ENCODE measurements around the gene CRYBG1.
"Not testable (repeated sequence)": the region's sequence is repeated elsewhere in the genome, so short reads cannot be mapped to it uniquely, and the experiment has no call there.

The CRYBG1 gene

GRCh38 chr6:106510090-106510970 lies 149.8 kb downstream of the CRYBG1 start:
- peak; percentile 32 to 37 for DNase-seq

DNA sequence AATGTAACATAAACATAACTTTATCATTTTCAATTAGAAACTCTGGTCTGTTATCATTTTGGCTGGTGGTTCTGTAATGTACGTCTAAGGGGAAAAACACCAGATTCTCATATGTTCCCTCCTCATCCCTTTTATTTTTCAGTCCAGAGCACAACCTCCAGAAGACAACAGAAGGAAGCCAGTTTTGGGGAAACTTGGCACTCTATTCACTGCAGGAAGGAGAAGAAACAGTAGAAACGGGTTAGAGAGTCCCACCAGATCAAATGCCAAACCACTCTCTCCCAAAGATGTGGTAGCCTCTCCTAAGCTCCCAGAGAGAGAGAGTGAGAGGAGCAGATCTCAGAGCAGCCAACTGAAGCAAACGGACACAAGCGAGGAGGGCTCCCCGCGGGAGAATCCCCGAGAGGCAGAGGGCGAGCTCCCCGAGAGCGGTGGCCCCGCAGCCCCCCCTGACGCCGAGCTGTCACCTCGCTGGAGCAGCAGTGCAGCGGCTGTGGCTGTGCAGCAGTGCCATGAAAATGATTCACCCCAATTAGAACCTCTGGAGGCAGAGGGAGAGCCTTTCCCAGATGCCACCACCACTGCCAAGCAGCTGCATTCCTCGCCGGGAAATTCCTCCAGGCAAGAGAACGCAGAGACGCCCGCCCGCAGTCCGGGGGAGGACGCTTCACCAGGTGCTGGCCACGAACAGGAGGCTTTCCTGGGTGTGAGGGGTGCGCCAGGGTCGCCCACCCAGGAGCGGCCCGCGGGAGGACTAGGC lies 151.0 kb downstream of the CRYBG1 start:
- DNase-seq: no peak

GRCh38 chr6:106512048-106512967 lies 151.8 kb downstream of the CRYBG1 start:
- DNase-seq: peak; percentile 10 to 23

DNA sequence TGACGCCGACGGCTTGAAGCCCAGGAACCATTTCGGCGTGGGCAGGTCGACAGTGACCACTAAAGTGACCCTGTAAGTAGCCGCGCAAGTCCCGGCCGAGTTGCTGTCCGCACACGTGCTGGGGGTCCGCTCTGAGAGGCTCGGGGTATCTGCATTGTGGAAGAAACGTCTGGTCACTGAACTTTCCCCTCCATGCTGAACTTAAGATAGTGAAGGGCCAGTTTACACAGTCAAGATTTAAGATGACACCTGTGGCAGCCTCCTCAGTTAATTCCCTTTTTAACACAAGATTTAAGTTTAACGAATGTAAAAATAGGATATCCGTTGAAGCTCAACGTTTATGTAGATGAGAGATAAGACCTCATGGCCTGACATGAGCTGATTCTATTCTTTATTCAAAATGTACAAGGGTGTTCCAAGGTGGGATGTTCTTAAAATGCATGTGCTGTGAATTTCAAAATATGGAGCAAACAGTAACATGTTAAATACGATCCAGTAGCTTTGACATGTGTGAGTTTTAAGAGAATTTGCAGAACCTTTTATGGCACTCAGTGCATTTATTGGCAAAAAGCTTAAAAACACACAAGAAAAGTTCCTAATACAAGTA lies 152.6 kb downstream of the CRYBG1 start:
- DNase-seq: no peak

DNA sequence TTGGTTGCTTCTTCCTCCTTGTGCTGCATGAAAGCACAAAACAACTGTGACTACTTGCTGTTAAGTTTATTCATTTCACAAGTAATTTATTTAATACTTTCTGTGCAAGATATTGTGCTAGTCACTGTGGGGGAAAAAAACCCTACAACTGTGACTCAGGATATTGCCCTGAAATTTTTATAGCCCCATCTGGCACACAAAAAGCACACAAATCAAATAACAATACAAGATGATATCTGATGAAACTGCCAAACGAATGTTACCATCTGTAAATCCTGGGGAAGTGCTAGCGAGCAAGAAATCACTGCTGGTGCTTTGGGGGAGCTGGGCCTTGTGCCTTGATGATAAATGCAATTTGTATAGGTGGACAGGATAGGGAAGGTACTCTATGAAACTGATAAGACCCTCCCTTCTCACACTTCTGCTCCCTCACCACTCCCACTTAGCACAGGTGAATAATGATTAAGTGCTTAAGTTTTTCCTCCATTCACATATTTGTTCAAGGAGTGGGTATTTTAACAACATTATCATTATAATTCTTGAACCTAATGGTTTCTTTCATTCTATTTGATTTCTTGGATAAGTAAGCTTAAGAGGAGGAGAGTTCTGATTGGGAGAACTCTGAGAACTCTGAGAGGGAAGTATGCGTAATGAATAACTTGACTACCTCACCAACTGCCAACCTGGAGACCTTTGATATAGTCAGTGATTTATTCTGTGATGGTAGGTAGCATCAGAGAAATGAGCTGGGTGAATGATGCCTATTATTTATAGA lies 153.5 kb downstream of the CRYBG1 start:
- DNase-seq: no peak

- DNase-seq: no peak
These were observed 154.0 kb downstream of the CRYBG1 start for GRCh38 chr6:106514583-106514885.

DNA sequence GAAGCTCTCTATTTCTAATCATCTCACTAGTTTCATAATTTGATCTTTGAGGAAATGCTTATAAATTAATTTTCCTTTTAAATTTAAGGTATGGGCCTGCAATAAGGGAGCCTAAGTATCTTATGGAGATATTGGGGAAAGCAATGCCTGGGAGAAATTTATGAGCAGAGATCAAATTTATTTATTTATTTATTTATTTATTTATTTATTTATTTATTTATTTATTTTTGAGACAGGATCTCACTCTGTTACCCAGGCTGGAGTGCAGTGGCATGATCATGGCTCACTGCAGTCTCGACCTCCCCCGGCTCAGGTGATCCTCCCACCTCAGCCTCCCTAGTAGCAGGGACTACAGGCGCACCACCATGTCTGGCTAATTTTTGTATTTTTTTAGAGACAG lies 155.1 kb downstream of the CRYBG1 start:
- not testable (repeated sequence) for DNase-seq

GRCh38 chr6:106516616-106517015 lies 156.1 kb downstream of the CRYBG1 start:
- DNase-seq: peak in 1 of 2 experiments; percentile 12

GRCh38 chr6:106517706-106518105 lies 157.2 kb downstream of the CRYBG1 start:
- DNase-seq: no peak

DNA sequence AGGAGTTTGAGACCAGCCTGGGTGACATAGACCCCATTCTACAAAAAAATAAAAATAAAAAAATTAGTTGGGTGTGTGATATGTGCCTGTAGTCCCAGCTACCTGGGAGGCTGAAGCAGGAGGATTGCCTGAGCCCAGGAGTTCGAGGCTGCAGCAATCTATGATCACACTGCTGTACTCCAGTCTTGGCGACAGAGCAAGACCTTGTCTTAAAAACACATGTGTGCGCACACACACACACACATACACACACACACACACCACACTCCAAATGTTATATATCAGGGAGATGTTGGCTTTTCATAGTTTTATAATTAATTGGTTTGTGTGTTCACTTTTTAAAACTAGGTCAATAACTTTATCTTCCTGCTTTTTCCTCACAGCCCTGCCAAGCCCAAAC lies 158.2 kb downstream of the CRYBG1 start:
- DNase-seq: no peak

- DNase-seq: peak; percentile 95
These were observed 159.2 kb downstream of the CRYBG1 start for GRCh38 chr6:106519460-106520394.

GRCh38 chr6:106520711-106521401 lies 160.3 kb downstream of the CRYBG1 start:
- DNase-seq: peak; percentile 56 to 76

GRCh38 chr6:106522562-106523250 lies 162.2 kb downstream of the CRYBG1 start:
- DNase-seq: no peak

- DNase-seq: no peak
These were observed 164.8 kb downstream of the CRYBG1 start for GRCh38 chr6:106525107-106525881.

- DNase-seq: no peak
These were observed 165.4 kb downstream of the CRYBG1 start for GRCh38 chr6:106525882-106526275.

GRCh38 chr6:106527117-106527516 lies 166.6 kb downstream of the CRYBG1 start:
- DNase-seq: no peak

DNA sequence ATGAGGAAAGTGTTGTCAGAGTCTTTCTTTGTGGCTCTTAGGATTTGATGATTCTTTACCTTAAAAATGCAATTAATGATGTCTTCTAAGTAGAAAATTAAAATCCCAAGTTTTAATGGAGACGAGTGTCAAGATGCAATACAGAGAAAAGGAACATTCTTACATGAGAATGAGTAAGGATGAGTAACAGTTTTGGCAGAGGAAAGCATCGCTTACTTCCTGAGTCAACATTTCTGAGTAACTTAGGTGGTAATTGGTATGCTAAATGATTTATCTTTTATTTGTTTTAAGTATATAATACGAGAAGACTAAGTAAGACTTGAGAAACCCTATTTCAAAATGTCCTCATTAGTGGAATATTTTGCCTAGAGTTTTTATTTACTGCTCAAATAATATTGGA lies 167.5 kb downstream of the CRYBG1 start:
- DNase-seq: no peak

DNA sequence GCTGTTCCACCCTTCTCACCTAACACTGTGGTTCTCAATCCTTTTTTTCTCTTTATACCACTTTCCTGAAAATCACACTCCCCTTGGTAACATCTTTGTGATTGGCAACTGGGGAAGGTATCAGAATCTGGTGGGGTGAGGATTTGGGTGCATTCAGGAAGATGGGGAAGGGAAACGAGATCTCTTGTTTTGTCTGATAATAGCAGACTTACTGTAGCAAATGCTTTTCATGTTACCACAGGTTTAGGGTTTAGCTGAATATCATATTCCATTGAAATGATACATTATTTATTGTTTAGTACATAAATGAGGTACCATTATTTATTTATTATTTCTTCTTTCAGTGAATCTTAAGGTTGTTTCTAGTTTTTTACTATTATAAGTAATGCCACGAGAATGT lies 168.0 kb downstream of the CRYBG1 start:
- DNase-seq: no peak

DNA sequence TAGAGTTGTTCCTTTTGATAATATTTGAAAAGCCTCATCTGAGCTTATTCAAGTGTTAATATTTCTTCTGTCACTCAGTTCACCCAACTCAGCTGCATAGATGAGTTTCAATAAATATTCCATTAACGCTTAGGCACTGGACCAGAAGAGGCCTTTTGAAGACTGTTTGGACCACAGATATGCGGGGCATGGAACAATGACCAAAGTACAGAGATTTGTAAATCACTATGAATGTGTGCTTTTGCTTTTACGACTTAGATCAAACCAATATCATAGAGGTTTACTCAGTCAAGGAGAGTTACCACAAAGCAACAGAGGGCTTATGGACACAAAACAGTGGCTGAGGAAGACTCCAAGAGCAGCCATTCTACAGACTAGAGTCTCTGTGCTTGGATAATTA lies 168.9 kb downstream of the CRYBG1 start:
- no peak for DNase-seq
